ENCODE data around the gene LMX1B. TPM values are rescaled to one million over a fixed set of nuclear protein-coding genes. Genes with fewer than 3 reads are reported as not detected.

Gene LMX1B
- total RNA-seq, 1 experiment from 2014 or later = 2.6 TPM

DNA sequence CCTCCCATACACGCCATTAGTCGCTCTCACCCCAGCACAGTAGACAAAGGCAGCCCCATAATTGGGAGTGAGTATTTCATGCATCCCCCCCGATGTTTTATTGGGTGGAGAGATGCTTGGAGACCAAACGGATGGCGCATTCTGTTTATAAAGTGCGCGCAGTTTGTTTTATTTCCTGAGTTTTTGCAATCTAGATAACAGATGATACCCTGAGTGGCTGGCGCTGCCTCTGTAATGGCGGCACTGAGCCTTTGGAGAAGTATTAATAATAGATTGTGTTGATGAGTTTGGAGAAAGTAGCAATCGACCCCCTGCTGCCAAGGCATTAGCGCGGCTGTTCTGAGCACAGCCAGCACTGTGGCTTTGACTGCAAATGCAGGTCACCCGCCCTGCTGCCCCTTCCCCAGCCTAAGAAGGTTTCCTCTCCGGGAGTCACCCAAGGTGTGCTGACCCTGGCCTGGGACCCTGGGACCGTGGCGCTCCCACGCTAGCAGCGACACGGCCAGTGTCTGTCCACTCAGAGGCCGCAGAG lies 74.3 kb downstream of the LMX1B start:
- no peak for TF ChIP-seq CTCF (IDR thresholded peaks at IDR 0.05)
- TF ChIP-seq, protein P1, sequence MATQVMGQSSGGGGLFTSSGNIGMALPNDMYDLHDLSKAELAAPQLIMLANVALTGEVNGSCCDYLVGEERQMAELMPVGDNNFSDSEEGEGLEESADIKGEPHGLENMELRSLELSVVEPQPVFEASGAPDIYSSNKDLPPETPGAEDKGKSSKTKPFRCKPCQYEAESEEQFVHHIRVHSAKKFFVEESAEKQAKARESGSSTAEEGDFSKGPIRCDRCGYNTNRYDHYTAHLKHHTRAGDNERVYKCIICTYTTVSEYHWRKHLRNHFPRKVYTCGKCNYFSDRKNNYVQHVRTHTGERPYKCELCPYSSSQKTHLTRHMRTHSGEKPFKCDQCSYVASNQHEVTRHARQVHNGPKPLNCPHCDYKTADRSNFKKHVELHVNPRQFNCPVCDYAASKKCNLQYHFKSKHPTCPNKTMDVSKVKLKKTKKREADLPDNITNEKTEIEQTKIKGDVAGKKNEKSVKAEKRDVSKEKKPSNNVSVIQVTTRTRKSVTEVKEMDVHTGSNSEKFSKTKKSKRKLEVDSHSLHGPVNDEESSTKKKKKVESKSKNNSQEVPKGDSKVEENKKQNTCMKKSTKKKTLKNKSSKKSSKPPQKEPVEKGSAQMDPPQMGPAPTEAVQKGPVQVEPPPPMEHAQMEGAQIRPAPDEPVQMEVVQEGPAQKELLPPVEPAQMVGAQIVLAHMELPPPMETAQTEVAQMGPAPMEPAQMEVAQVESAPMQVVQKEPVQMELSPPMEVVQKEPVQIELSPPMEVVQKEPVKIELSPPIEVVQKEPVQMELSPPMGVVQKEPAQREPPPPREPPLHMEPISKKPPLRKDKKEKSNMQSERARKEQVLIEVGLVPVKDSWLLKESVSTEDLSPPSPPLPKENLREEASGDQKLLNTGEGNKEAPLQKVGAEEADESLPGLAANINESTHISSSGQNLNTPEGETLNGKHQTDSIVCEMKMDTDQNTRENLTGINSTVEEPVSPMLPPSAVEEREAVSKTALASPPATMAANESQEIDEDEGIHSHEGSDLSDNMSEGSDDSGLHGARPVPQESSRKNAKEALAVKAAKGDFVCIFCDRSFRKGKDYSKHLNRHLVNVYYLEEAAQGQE (IDR thresholded peaks at IDR 0.05; ENCODE audit: insufficient read depth in 1 of 2, low read depth in 2 of 2, low read length in 1 of 2) = no peak
- TF ChIP-seq TCF7L2 (IDR thresholded peaks at IDR 0.05; ENCODE audit: low read depth, low read length) = no peak
- TF ChIP-seq SIN3A (IDR thresholded peaks at IDR 0.05; ENCODE audit: borderline replicate concordance, insufficient read depth, low read depth, low read length) = no peak
- TF ChIP-seq POLR2AphosphoS5 (IDR thresholded peaks at IDR 0.05; ENCODE audit: low read depth, low read length) = no peak
- Histone ChIP-seq H3K27me3 (ENCODE audit: control insufficient read depth, insufficient read depth, low read length) (no peaks in the 10 kb centered on the region), H3K4me1 (ENCODE audit: control insufficient read depth, insufficient read depth, low read length) (no peaks in the 10 kb centered on the region), H3K27ac (ENCODE audit: low read length) (no peak overlapping the region), H3K4me3 (ENCODE audit: low read depth in 2 of 2, low read length in 2 of 2) (no peak overlapping the region), H3K9me3 (ENCODE audit: control insufficient read depth, insufficient read depth, low read depth, low read length) (no peaks in the 10 kb centered on the region), H3K36me3 (ENCODE audit: control insufficient read depth, insufficient read depth, low read length) (no peaks in the 10 kb centered on the region)
- DNase-seq (ENCODE audit: low read depth, low spot score) (no peak), ATAC-seq (no peak)
- intact Hi-C loops (cut with micrococcal nuclease; ENCODE audit: unreplicated experiment) (loop anchor here (5.0 kb wide), 1 partner anchor 81 kb away; no protein-coding TSS in a partner anchor), in situ Hi-C loops (cut with HindIII; ENCODE audit: low pct_unique_long_range_greater_than_20kb, low sequenced_read_pairs) (no loop called here)
- POLR2A ChIA-PET = no interaction called here
- no TSS peak for BruUV-seq (replicated peaks)
- CTCF ChIA-PET = no interaction called here

DNA sequence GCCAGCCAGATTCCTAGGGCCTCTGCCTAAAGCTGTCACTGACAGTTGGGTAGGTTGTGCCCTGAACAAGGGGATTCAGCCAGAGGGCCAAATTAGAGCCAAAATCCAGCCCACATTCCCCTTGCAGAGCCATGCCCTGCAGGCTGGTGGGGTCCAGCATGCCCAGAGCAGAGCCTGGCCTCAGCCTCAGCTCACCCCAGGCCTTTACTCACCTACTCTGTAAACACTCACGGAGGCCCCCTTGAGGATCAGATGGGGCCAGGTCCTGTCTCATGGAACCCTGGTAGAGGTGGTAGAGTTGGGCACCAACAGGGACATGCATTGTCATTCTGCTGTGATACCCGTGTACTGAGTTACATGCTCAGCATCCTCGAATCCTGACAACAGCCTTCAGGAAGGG lies 74.9 kb downstream of the LMX1B start:
- Histone ChIP-seq H3K4me3 (ENCODE audit: low read depth in 2 of 2, low read length in 2 of 2) (no peak overlapping the region), H3K36me3 (ENCODE audit: control insufficient read depth, insufficient read depth, low read length) (no peaks in the 10 kb centered on the region), H3K27me3 (ENCODE audit: control insufficient read depth, insufficient read depth, low read length) (no peaks in the 10 kb centered on the region), H3K27ac (ENCODE audit: low read length) (no peak overlapping the region), H3K4me1 (ENCODE audit: control insufficient read depth, insufficient read depth, low read length) (no peaks in the 10 kb centered on the region), H3K9me3 (ENCODE audit: control insufficient read depth, insufficient read depth, low read depth, low read length) (no peaks in the 10 kb centered on the region)
- ChIA-PET POLR2A (no interaction called here), CTCF (no interaction called here)
- no TSS peak for BruUV-seq (replicated peaks)
- ATAC-seq (no peak), DNase-seq (ENCODE audit: low read depth, low spot score) (no peak)
- no peak for TF ChIP-seq SIN3A (IDR thresholded peaks at IDR 0.05; ENCODE audit: borderline replicate concordance, insufficient read depth, low read depth, low read length)
- TF ChIP-seq, protein P1 (IDR thresholded peaks at IDR 0.05; ENCODE audit: insufficient read depth in 1 of 2, low read depth in 2 of 2, low read length in 1 of 2) = no peak
- no peak for TF ChIP-seq TCF7L2 (IDR thresholded peaks at IDR 0.05; ENCODE audit: low read depth, low read length)
- no peak for TF ChIP-seq POLR2AphosphoS5 (IDR thresholded peaks at IDR 0.05; ENCODE audit: low read depth, low read length)
- TF ChIP-seq CTCF (IDR thresholded peaks at IDR 0.05) = no peak
- in situ Hi-C loops (cut with HindIII; ENCODE audit: low pct_unique_long_range_greater_than_20kb, low sequenced_read_pairs) (no loop called here), intact Hi-C loops (cut with micrococcal nuclease; ENCODE audit: unreplicated experiment) (loop anchor here (5.0 kb wide), 1 partner anchor 81 kb away; no protein-coding TSS in a partner anchor)
